Amygdala (tissue), 56 donors: ENCODE data around the gene RPH3AL.
"Not testable (repeated sequence)": the region's sequence is repeated elsewhere in the genome, so short reads cannot be mapped to it uniquely, and the experiment has no call there.

ENCODE experiments used
- DNase-seq, 56 donors: peaks; one replicate each; lab custom pipeline; 2025; lab: John Stamatoyannopoulos, UW

Gene RPH3AL

DNA sequence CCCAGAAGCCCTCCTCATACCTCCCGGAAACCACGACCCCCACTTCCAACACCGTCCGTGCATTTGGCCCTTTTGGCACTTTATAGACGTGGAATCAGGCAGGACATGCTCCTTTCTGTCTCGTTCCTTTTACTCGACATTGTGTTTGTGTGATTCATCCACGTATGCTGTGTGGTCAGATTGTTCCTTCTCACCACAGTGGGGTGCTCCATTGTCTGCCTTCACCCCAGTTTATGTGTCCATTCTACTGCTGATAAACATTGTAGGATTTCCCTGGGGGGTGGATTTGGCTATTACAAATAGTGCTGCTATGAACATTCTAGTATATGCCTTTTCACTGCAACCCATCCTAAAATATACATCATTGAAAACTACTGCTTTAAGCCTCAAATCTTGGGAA lies 28.9 kb upstream of the RPH3AL start:
- DNase-seq = no peak

DNA sequence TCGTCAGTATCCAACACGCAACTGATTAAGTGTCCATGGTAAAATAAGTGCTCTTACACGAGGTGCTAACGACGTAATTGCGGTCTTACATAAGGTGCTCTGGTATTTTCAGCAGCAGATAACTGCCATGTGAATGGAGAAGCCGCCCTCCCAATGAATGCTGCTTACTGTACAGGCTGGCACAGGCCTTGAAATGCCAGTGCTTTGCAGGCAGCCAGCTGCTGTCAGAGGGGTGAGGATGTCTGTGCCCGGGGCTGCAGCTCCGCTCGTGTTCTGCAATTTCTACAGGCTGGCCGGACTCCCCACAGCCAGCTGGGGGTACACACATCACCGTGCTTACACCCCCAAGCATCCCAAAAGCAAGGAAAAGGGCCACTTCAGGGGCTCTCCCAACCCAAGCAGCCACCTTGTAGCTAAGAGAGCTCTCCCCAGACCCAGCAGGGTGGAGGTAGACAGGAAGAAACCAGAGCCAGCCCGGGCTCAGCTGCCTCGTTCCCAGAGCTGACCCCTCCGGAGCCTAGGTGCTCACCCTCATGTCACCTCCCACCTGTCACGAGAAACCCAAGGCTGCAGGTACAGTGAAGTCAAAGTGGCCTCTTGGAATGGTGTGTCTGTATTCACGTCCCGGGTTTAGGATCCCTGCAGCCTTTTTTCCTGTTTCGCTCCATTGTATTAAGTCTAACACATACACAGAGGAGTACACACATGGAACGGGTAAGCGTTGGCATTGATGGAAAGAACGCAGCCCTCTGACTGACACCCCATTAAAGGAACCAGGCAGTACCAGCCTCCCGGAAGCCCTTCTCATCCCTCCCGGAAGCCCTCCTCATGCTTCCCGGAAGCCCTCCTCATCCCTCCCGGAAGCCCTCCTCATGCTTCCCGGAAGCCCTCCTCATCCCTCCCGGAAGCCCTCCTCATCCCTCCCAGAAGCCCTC lies 27.2 kb upstream of the RPH3AL start:
- no peak for DNase-seq

DNA sequence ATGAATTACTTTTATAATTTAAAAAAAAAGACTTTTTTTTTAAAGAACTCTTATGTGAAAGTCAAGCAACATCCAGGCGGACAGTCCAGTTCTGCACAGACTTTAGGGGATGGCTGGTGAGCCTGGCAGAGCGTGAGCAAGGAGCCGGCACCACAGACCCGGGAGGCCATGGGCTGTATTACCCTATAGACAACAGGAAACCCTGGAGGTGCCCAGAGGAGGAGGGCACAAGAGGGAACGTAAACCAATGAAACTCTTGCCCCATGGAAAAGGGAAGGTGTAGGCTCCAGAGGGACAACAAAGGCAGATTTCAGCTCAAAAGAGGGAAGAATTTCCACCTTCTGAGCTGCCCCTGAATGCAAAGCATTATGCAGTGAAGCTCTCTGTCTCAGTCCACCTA lies 25.5 kb upstream of the RPH3AL start:
- DNase-seq = no peak

DNA sequence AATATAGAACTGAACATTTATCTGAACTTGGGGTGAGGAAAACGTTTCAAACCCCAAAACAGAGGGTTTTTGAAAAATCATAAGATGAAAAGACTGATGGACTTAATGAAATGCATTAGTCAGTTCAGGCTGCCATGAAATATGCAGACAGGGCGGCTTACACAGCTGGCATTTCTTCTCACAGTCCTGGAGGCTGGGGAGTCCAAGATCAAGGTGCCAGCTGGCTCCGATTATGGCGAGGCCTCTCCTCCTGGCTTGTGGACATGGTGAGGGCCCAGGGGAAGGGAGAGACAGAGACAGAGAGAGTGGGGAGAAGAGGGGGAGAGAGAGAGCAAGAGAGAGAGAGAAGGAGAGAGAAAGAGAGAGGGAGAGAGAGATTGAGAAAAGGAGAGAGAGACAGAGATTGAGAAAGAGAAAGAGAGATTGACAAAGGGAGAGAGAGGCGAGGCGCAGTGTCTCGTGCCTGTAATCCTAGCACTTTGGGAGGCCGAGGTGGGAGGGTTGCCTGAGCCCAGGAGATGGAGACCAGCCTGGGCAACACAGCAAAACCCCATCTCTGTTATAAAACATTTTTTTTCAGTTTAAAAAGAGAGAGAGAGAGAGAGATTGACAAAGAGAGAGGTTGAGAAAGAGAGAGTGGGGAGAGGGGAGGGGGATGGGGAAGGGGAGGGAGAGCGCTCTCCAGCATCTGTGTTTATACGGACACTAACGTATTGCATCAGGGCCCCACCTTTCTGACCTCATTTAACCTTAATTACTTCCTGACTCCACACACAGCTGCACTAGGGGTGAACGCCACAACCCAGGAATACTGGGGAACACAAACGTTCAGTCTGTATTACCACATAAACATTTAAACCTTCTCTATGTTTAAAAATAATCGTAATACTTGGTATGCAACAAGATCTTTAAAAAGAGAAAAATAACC lies 24.6 kb upstream of the RPH3AL start:
- DNase-seq = no peak

DNA sequence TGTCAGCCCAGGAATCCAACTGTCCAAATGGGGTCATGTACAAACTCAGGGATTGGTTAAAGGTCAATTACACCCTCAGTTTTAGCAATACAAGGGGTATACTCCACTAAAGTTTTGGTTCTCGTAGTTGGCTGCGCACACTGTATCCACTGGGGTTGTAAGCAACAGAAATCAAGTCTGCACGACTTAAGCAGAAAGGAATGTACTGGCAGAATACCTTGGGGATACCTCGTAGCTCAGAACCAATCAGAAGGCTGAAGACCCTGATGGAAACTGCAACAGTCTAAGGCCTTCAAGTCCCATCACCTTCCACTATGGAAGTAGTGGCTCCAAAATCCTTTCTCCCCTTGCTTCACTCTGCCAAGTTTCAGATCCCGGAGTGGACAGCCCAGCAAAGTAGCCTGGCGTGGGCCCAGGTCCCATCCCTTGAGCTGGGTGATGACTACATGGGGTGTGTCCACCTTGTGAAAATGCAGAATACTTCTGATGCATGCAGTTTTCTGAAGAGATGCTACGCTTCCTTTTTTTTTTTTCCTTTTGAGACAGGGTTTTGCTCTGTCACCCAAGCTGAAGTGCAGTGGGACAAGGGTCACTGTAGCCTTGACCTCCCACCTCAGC lies 21.1 kb upstream of the RPH3AL start:
- no peak for DNase-seq

DNA sequence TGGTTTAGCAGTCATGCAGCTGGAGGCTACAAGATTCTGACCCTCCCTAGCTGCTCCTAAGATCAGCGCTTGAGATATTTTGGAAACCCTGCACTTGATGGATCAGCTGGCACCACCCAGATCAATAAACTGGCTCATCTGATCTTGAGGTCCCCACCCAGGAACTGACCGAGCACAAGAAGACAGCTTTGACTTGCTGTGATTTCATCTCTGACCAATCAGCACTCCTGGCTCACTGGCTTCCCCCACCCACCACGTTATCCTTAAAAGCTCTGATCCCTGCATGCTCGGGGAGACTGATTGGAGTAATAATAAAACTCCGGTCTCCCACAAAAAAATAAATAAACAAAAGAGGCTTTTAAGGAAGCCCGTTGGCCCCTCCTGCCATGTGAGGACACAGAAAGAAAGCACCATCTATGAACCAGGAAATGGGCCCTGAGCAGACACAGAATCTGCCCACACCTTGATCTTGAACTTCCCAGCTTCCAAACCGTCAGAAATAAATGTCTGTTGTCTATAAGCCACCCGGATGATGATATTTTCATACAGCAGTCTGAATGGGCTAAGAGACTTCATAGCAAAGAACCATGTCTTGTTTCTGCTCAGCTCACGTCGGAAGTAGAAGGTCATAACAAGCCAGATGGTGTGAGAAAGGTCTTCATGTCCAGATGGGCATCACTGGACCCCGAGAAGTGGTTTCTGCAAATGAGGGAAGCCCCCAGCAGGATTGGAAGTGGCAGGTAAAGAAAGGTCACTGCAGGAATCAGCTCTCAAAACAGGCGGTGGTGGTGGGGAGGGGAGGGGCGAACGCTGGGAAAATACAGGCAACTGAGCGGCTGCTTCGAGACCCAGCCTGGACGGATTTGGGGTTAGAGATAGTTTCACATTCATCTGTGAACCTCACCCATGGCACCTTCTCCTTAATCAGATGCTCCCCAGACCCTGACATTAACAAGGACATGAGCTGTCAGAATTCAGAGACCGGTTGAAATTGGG lies 19.8 kb upstream of the RPH3AL start:
- no peak for DNase-seq

DNA sequence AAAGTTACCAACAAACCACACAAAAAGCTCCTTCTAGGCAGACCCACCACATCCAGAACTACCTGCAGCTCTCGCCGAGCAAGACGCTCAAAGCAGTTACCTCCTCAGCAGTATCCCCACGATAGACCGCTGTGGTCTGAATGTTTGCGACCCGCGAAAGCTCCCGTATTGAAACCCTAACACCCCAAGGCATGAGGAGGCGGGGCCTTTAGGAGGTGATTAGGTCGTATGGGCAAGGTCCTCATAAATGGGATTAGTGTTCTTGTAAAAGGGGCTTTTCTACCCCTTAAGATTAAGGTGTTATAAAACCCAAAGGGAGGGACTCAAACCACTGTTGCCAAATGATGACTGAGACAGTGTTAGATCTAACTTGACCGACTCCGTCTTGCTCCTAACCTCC lies 19.0 kb upstream of the RPH3AL start:
- DNase-seq = no peak

DNA sequence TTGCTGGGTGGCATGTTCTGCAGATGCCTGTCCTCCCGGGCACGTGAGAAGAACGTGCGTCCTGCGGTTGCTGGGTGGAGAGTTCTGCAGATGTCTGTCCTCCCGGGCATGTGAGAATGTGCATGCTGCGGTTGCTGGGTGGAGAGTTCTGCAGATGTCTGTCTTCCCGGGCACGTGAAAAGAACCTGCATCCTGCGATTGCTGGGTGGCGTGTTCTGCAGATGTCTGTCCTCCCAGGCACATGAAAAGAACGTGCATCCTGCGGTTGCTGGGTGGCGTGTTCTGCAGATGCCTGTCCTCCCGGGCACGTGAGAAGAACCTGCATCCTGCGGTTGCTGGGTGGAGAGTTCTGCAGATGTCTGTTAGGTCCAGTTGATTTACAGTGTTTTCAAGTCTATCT lies 15.0 kb upstream of the RPH3AL start:
- not testable (repeated sequence) for DNase-seq

DNA sequence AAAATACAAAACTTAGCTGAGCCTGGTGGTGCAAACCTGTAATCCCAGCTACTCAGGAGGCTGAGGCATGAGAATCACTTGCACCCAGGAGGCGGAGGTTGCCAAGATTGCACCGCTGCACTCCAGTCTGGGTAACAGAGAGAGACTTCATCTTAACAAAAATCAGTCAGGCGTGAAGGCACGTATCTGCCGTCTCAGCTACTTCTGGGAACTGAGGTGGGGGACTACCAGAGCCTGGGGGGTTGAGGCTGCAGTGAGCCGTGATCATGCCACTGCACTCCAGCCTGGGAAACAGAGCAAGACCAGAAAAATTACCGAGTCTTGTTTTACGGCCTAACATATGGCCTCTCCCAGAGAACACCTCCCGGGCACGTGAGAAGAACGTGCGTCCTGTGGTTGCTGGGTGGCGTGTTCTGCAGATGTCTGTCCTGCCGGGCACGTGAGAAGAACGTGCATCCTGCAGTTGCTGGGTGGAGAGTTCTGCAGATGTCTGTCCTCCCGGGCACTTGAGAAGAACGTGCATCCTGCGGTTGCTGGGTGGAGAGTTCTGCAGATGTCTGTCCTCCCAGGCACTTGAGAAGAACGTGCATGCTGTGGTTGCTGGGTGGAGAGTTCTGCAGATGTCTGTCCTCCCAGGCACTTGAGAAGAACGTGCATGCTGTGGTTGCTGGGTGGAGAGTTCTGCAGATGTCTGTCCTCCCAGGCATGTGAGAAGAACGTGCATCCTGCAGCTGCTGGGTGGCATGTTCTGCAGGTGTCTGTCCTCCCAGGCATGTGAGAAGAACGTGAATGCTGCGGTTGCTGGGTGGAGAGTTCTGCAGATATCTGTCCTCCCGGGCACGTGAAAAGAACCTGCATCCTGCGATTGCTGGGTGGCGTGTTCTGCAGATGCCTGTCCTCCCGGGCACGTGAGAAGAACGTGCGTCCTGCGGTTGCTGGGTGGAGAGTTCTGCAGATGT lies 14.3 kb upstream of the RPH3AL start:
- DNase-seq = not testable (repeated sequence)

DNA sequence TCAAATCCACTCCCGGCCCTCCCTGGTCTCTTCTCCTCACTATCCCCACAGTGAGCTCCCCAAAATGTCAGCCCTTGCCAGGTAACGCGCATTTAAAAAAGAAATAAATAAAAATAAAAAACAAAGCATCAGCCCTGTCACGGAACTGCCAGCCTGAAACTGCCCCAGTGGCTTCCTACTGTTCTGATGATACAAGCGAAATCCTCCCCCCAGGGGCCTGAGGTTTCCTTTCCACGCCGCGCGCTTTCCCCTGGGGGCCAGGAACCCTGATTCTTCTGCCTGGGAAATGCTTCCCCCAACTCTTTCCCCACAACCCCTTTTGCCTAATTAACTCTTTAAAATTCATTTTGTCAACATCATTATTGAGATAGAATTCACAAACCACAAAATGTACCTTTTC lies 12.2 kb upstream of the RPH3AL start:
- DNase-seq = no peak

DNA sequence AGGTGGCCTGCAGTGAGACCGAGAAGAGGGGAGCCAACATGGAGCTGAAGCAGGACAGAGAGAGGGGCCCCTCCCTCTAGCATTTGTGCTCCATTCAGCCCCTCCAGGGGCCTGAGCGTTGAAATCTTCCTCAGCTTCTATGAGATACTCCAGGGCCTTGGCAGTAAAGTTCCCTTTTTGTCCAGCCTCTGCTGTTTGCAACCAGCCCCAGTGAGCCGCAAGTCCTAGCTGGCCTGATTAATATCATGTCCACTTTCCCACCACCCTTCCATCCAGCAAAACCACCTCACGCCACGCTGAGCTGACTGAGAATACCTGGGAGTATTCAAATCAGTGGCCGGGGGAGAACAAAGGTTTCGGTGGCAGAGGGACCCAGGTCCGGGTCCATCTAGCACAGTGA lies 11.7 kb upstream of the RPH3AL start:
- no peak for DNase-seq

DNA sequence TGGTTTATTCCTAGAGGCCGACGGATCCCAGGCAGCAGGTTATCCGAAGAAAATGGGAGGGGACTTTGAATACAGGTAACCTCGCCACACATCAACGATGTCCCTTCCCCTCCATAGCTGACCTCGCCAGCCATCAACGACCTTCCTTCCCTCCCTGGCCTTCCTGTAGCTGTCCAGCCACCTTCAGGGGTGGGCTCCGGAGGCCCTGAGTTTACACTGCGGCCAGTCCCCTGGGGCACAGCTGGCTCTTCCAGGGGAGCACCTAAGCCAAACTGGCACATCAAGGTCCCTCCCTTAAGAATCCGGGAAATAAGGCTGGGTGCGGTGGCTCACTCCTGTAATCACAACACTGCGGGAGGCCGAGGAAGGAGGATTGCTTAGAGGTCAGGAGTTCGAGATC lies 10.1 kb upstream of the RPH3AL start:
- DNase-seq = no peak

DNA sequence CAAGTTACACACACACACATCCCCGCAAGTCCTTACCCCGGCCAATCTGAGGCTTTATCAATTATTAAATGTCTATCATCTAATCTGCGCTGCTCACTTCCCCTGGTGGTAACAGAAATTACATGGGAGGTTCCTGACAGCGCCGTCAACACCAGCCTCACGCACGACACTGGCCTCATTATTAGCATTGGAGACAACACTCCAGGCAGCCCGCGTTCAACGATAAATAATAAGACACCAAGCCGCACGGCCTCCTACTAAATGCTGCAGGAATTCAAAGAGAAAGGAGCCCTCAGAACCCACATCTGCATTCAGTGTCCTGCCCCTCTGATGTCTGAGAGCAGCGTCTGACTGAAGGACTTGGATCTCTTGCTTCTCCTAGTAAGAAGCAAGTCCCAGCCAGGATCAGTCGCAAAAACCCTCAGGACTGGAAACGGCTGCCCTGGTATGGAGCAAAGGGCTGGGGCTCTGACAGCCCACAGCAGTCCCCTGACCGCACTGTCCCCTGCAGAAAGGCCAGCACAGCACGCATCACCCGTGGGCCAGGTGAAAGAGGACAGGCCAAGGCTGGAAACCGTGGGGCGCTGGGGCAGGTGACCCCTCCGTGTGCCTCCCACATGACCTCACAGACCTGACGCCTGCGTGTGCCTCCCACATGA lies 7.6 kb upstream of the RPH3AL start:
- no peak for DNase-seq

DNA sequence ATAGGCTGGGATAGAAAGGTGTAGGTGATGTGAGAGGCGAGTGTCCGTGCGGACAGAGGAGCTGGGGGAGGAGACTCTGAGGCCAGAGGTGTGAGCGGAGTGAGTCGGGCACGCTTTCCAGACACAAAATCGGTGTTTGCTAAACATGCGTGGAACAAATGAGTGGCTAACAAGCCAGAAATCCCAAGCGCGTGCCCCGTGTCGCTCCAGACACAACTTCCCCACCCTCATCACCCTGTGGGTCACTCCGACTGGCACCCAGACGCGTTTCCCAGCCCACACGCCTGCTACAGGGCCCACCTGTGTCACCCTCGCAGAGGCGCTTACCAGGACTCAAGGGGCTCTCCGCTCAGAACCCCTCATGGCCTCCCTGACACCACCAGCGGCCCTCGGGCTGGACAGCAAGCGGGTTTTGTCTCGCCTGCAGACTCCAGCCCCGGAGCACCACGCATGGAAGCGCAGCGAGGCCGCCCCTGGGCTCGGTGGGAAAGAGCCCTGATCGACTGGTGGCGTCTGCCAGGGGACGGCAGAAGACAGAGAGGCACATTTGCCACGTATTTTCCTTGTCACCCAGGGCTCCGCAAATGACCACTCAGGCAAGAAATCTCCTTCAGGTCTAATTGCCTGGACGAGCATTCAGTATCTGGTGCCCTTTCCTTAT lies 6.0 kb upstream of the RPH3AL start:
- no peak for DNase-seq

DNA sequence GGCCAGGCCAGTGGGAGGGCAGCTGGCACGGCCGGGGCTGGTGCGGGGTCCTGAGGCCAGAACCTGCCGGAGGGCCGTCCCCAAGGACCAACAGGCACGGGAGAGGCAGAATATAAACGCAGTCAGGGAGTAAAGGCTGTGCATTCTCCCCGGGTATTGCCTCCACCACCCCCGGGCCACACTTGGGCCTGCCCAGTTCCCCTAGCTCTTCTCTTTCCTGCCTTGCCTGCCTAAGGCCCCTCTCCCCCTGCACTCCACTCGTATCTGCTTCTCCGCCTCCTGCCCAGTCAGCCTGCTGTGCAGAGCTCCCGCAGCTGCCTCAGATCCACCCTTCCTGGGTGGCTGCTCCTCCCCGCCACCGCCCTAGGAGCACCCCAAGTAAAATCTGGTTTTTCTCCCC lies 5.0 kb upstream of the RPH3AL start:
- no peak for DNase-seq

DNA sequence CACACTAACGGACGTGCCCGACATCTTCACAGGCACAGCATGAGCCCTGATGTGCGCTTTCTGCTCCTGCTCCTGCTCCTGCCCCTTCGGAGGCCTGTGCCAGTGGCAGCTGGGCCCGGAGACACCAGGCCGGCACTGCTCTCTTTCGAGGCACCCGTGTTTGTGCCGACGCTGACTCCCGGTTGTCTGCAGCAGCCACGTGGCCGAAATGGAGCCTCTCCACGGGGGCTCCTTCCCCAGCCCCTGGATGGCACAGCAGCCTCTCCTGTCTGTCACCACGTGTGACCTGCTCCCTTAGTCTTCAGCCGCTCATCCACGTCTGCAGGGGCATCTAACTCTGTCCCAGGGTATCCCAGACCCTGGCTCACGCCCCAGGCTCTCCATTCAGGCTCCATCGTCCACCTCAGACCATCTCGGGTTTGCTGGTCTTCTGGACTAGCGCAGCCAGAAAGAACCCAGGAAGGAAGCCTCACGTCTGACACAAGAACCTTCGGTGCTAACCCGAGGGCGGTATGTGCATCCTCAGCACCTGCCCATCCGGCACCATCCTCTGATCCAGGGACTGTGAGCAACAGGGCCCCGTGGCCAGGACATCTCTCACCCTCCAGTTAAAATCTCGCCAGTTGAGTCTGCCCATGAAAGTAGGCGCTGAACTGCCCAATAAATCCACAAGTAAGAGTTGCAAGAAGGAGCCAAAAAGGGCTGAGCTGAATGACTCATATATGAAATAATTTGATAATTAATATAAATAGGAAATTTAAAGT lies 4.2 kb upstream of the RPH3AL start:
- no peak for DNase-seq
